ENCODE data around the gene FYN.

GRCh38 chr6:111650049-111650448, 223.2 kb downstream of the FYN start:
- TF ChIP-seq RAD21 (IDR thresholded peaks at IDR 0.05; ENCODE audit: low read depth), result no peak
- no peak for TF ChIP-seq TAF1 (IDR thresholded peaks at IDR 0.05; ENCODE audit: low read depth)
- TF ChIP-seq ZBTB7A (IDR thresholded peaks at IDR 0.05; ENCODE audit: low read depth), result no peak
- TF ChIP-seq TCF12 (IDR thresholded peaks at IDR 0.05; ENCODE audit: low read depth), result no peak
- no peak for TF ChIP-seq EP300 (IDR thresholded peaks at IDR 0.05; ENCODE audit: borderline replicate concordance)
- TF ChIP-seq CEBPB (IDR thresholded peaks at IDR 0.05), result no peak
- TF ChIP-seq EGR1 (IDR thresholded peaks at IDR 0.05), result no peak

Data from Ishikawa (cell line).